ENCODE data around the gene RAD21L1.

RAD21L1 gene

GRCh38 chr20:1229541-1229940, 3.7 kb downstream of the RAD21L1 start:
- TF ChIP-seq CTCF (IDR thresholded peaks at IDR 0.05; ENCODE audit: borderline replicate concordance, insufficient read depth, low read depth, low read length): no peak
- no peak overlapping the region for H3K4me3 ChIP-seq (ENCODE audit: low read depth, low read length)

- TF ChIP-seq CTCF (IDR thresholded peaks at IDR 0.05; ENCODE audit: borderline replicate concordance, insufficient read depth, low read depth, low read length): no peak
- H3K4me3 ChIP-seq (ENCODE audit: low read depth, low read length): no peak overlapping the region
These were observed 6.7 kb downstream of the RAD21L1 start for GRCh38 chr20:1232286-1233111.

GRCh38 chr20:1240549-1240948, 14.7 kb downstream of the RAD21L1 start:
- H3K4me3 ChIP-seq (ENCODE audit: low read depth, low read length): no peak overlapping the region
- no peak for TF ChIP-seq CTCF (IDR thresholded peaks at IDR 0.05; ENCODE audit: borderline replicate concordance, insufficient read depth, low read depth, low read length)

- no peak for TF ChIP-seq CTCF (IDR thresholded peaks at IDR 0.05; ENCODE audit: borderline replicate concordance, insufficient read depth, low read depth, low read length)
These were observed 15.6 kb downstream of the RAD21L1 start for GRCh38 chr20:1241456-1241855.

GRCh38 chr20:1242099-1242498, 16.3 kb downstream of the RAD21L1 start:
- no peak for TF ChIP-seq CTCF (IDR thresholded peaks at IDR 0.05; ENCODE audit: borderline replicate concordance, insufficient read depth, low read depth, low read length)
- no peak overlapping the region for H3K4me3 ChIP-seq (ENCODE audit: low read depth, low read length)

More at GRCh38 chr20:1241456-1241855, 15.6 kb downstream of the RAD21L1 start:
- H3K4me3 ChIP-seq (ENCODE audit: low read depth, low read length): no peak overlapping the region

- no peak overlapping the region for H3K4me3 ChIP-seq (ENCODE audit: low read depth, low read length)
- TF ChIP-seq CTCF (IDR thresholded peaks at IDR 0.05; ENCODE audit: borderline replicate concordance, insufficient read depth, low read depth, low read length): no peak
These were observed 16.7 kb downstream of the RAD21L1 start for GRCh38 chr20:1242530-1242929.

GRCh38 chr20:1245578-1245977, 19.7 kb downstream of the RAD21L1 start:
- H3K4me3 ChIP-seq (ENCODE audit: low read depth, low read length): no peak overlapping the region
- TF ChIP-seq CTCF (IDR thresholded peaks at IDR 0.05; ENCODE audit: borderline replicate concordance, insufficient read depth, low read depth, low read length): no peak
